Stimulated activated CD4-positive, alpha-beta T cell treated with anti-CD3 and anti-CD28 coated beads, Interleukin-4, amount 100 ng/mL, for 4 hours (primary cell): ENCODE measurements around the gene HSD3B1.
A peak's percentile ranks its signal among the peaks of the same experiment; 100 is the strongest.

Experiments used
- DNase-seq, 2 experiments: peaks; one replicate each; pipeline ENCODE4 v3.0.0-alpha.2; 2020

Gene HSD3B1

DNA sequence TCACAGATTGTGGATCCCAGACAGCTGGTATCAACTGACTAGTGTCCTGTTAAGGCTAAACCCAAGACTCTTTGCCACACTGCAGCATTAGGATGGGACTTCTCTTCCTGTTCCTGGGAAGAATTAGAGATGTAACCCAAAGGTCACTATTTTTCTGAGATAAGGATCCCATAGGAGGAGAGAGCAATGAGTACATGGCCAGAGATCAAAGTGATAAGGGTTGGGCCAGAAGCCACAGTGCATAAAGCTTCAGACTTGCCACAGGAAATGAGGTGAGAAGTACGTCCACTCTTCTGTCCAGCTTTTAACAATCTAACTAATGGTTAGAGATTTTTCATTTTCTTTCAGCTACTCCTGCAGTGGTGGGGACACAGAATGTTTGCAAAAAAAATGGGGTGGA lies at the start of gene HSD3B1:
Gene HSD3B1 (plus strand): TSS at position 270 of the 400 bp plus-strand sequence. CDS start 267 bp downstream, outside the sequence.
- no peak for DNase-seq

DNA sequence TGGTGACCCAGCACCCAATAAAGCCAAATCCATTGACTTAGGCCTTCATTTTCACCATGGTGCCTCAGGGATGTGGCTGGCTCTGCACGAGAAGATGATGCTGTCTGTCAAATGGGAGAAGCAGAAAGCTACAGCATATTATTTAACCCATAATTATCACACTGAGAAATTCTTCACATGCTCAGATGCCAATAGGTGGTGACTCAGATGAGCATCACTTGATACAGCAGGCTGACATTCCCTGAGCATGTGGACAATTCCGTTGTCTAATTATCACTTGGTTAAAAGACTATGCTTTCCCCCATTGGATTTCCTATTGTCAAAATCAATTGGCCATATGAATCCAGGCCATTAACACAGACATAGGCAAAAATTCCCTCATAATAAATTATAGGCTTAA lies 44.0 kb upstream of the HSD3B1 start:
- no peak for DNase-seq

DNA sequence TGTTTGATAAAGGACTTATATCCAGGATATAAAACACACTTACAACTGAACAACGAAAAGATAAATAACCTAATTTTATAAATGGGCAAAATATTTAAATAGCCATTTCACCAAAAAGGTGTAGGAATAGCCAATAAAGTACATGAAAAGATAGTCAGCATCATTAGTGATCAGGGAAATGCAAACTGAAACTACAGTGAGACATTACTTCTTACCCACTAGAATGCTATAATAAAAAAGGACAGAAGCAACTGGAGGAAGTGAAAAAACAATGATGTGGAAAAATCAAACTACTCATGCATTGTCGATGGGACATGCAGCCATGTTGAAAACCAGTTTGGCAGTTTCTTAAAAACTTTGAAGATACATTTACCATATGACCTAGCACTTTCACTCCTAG lies 43.4 kb upstream of the HSD3B1 start:
- no peak for DNase-seq

DNA sequence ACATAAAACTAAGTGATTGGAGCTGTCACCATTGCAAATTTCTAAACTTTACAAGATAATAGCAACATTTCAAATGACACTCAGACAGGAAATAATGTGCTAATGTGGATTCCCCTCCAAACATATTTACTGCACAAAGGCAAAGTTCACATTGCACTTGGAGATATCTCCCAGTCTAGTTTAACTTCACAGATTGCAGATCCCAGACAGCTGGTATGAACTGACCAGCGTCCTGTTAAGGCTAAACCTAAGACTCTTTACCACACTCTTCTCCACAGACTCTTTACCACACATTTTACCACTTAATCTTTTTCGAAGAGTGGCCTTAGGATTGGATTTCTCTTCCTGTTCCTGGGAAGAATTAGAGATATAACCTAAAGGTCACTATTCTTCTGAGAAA lies 40.6 kb upstream of the HSD3B1 start:
- no peak for DNase-seq

DNA sequence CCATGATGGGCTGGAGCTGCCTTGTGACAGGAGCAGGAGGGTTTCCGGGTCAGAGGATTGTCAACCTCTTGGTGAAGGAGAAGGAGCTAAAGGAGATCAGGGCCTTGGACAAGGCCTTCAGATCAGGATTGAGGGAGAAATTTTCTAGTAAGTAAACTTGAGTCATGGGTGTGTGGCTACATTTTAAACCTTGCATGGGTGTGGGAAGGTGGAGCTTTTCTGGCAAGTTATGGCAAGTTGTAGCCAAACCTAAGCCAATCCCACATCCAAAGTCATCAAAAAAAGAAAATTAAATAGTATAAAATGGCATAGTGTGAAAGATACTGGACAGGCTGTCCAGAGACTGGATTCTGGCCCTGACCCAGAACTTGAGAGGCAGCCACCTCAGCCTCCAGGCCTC lies 39.8 kb upstream of the HSD3B1 start:
- DNase-seq: no peak

DNA sequence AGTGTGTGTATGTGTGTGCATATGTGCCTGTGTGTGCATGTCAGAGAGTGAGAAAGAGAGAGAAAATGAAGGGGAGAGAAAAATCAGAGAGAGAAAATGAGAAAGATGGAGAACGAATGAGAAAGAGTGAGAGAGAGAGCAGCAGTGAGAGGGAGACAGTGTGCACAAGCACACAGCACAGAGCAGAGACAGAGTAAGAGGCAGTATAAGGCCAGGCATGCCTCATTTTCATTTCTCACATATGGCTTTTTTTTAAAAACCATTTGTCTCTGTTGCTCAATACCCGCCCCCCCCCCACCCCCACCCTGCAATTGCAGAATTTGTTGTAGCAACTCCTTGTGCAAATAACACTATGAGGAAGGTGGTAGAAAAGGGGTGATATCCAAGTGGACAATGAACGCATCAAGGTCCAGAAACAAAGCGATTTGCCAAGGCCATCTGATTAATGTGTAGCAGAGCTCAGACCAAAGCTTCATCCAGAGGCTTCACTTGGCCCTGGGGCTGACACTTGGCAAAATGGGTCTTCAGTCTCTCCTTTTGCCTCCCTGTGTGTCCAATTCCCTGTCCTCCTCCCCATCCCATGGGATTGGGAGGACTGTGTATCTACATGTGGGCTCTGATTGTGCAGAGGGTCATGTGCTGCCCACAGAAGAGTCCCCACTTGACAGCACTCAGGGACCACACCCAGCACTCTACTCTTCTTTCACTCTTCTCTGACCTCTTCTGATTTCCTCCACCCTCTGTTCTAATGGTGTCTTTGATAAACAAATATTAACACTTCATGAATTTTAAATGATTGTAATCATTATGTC lies 38.9 kb upstream of the HSD3B1 start:
- no peak for DNase-seq

DNA sequence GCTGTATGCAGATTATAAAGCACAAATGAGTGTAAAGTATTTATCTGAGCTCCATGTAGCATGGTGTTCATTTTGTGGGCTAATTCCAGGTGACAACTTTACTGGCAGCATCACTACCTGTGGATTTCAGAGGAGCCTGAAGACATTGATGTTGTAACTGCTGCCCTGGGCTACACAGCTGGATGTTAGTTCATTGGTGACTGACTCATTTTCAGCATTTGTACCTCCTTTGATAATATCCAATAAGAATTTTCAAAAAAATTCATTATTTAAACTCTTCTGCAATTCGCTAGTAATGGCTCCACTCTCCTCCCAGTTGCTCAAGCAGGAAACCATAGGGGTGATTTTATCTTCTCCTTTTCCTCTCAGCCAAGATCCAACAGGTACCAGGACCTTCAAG lies 37.3 kb upstream of the HSD3B1 start:
- DNase-seq: no peak

DNA sequence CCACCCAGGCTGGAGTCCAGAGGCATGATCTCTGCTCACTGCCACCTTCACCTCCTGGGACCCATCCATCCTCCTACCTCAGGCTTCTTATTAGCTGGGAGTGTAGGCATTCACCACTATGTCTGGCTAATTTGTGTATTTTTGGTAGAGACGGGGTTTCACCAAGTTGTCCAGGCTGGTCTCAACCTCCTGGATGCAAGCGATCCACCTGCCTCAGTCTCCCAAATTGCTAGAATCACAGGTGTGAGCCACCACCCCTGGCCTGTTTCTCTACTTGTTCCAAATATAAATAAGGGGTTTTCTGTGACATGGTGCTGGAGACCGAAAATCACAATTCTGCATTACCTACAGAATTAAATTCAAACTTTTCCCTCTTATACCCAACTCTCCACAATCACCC lies 36.6 kb upstream of the HSD3B1 start:
- no peak for DNase-seq

DNA sequence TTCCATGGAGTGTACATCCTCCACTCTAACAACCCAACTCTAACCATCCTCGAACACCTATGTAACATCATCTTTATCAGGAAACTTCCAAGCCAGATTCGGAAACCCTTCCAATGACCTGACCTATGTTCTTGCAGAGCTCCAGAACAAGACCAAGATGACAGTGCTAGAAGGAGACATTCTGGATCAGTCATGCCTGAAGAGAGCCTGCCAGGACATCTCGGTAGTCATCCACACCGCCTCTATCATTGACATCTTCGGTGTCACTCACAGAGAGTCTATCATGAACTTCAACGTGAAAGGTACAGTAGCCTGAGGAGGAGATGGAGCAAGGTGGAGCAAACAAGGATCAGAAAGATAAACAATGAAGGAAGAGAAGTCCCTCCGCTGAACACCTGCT lies 36.1 kb upstream of the HSD3B1 start:
- no peak for DNase-seq

DNA sequence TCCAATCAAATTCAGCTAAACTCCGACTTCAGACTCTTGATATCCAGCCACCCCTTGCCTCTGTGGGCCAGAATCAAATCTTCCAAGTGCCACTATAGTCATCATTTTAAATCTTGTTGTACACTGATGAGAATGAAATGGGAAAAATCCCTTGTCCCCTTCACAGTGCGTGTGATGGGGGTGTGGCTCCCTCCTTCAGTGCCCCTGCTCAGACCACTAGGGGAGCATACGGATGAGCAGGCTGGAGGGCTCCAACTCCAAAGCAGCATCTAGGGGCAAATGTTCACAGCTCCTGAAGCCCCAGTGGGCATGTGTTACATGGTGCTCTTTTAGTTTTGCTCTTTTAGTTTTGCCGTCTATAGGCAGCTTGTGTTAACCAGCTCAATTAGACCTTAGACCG lies 35.4 kb upstream of the HSD3B1 start:
- no peak for DNase-seq

DNA sequence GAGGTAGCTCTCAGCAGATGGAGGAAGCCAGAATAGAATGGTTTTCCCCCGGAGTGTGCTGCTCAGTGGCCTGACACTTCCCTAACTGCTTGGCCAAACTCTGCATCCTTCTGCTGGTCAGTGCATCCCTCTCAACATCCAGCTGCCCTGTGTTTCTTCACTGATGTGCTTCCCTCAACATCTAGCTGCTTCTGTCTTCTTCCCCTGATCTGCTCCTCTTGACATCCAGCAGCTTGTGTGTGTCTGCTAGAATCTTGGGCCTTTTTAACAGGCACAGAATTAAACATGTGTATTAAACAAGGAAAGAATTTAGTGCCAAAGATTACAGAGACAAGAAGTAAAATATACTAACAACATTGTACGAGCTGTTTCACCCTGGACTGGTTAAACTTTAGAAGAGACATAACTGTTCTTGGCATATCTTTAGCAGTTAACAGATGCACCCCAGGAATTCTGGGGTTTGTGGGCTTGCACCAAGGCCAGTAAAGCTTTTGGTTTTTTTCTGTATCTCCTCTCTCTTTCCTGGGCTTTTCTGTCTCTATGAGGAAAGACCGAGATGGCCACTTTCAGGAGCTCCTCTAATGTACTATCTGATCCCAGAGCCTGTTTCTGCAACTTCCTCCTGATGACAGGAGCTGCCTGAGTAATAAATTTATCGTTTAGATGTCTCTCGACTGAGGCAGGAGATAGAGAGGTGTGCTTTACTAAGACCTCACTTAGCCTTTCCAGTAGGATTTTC lies 34.8 kb upstream of the HSD3B1 start:
- no peak for DNase-seq

DNA sequence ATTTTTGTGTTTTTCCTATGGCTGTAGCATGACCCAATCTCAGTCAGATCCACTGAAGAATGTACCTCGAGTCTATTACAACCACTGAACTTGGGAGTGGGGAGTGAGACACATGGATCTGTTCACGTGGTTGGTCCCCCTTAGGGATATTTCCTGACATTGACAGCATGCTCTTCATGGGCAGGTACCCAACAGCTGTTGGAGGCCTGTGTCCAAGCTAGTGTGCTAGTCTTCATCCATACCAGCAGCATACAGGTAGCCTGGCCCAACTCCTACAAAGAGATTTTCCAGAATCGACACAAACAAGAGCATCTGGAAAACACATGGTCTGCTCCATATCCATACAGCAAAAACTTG lies 34.2 kb upstream of the HSD3B1 start:
- no peak for DNase-seq

DNA sequence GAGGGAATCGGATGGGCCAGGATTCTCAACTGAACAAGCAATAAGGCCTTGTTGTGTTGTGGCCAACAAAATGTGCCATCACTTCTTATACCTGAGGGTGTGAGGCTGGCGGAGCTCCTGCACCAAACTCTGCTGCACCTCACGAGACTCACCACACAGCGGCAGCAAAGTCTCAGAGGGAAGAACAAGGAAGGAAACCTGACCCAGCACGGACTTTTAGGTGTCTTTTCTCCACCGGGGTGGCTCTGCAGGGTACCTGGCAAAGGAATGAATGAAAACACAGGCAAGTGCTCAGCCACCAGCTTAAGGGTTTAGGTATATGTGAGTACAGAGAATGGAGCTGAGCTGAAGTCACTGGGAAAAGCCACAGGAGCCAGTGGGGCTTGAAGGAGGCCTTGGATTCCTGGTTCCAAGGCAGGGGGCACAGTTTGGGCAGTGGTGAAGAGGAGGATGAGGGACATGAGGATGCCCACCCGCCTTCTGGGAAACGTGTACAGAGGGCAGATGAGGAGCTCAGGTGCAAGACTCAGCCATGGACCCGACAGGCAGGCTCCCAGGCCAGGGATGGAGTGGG lies 31.1 kb upstream of the HSD3B1 start:
- peak in 1 of 2 experiments; percentile 7 for DNase-seq

DNA sequence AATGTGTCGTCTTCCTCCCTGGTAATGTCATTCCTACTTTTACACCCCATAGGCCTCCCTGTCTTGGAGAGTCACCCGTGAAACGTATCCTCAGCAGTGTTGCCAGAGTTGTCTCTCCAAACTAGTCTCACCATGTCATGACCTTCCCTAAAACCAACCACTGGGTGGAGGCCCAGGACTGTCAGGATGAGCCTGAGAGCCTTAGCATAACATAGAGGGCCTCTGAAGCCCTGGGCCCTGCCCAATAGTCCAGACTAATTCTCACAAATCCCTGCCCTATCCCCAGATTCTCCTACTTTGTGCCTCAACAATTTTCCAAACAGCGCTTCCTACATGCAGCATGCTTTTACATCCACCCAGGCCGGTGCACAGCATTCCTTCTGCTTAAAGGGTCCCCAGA lies 29.3 kb upstream of the HSD3B1 start:
- DNase-seq: no peak

DNA sequence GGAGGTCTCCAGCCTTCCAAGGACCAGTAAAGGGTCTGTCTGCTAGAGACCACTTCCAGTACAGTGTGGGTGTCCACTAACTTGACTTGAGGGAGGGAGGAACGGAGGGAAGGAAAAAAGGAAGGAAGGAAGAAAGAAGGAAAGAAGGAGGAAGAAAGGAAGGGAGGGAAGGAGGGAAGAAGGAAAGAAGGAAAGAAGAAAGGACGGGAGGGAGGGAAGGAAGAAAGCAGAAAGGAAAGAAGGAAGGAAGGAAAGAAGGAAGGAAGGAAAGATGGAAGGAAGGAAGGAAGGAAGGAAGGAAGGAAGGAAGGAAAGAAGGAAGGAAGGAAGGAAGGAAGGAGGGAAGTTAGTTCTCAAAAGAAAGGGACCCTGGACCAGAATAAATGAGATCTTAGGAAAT lies 26.8 kb upstream of the HSD3B1 start:
- DNase-seq: no peak

DNA sequence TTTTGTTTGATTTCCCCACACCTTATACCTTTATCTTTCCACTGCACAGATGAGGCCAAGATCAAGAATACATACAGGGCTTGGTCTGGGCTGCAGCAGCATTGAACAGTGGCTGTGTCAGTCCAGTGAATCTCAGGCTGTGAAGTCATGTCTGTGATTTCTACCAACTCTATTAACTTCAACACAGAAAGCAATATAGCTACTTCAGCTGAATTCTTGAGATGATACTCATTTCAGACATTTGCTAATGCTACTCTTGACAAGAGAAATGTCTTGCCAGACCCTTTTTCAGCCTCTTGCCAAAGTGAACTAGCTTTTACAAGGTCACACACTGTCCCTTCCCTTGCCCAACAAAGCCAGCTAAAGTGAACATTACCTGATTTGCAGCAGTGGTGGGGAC lies 25.1 kb upstream of the HSD3B1 start:
- no peak for DNase-seq

DNA sequence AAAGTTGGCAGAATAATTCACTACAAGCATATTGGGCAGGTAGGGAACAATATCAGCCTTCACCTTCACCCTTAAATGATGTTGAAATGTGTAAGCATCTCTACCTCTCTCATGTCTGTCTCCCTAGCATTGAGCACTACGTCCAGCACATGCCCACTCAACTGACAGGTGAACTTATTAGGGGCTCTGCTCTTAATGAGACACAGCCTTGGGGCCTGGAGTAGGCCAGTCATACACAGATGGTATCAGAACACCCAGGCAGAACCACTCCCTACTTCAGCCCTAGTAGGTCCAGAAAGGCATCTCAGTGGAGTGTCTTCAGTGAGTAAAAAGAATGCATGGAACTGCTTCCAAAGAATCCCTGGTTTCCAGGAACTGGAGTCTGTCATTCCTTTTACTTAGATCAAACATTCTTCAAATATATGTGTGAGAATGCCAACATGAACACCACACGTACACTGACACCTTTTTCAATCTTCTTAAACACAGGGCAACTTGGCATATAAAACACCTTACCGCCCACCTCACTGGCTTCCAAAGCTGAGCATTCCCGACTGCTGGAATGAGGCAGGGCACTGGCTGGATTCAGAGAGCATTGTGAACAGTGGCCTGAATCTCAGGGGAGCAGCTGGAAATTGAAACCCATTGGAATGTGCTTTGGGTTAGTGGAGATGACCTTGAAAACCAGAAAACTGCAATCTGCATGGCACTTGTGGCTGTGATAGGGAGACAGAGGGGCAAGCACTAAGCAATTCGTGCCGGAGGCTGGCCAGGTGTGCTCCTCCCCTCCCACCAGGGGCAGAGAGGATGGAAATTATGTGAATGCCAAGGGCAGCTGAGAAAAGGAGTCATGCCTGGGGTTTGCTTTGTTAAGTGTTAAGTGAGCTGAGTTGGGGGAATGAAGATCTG lies 24.2 kb upstream of the HSD3B1 start:
- no peak for DNase-seq

DNA sequence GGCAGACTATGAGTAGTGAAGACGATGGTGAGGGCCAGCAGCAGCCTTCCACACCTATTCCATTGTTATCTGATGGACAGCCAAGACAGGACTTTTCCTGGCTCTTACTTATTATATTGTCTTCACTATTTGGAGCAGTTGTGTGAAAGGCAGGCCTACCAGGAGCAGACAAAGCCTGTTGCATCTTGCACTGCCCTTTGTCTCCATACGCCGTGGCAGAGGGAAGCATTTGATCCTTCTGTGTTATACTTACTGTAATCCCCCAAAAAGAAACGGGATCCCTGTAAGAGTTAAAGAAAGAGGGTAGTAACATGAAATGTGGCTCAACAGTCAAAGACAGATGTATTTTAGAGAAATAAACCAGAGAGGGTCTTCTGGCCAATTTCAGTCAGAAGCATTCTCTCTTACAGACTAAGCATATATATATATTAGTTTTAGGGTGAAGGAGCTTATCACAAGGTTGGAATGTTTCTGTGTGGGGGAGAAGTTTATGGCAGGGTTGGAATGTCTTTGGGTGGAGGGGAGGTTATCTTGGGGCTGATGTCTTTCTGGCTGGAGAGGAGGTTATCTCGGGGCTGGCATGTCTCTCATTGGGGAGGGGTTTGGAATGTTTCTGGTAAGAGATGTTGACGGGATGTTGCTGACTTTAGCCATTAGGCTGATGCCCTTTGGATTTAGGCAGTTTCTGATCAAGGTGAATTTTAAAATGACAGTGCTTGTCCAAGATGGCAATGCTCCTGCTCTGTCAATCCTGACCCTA lies 23.4 kb upstream of the HSD3B1 start:
- DNase-seq: no peak

DNA sequence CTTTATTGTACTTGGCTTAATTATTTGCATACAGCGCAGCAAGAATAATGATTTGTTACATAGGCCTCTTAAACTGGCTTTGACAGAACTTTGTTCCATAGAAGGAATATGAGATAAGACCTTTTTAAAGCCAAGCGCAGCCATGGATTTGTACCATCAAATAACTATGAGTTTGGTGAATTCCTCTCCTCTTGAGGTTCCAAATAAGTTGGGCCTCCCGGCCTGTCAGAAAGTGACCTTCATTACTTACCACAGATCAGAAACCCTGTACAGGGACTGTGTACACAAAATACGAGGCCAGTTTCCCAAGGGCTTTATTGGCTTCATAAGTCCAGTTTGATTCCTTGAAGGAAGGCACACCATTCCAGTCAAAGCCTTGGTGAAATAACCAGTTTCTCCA lies 21.8 kb upstream of the HSD3B1 start:
- DNase-seq: no peak

DNA sequence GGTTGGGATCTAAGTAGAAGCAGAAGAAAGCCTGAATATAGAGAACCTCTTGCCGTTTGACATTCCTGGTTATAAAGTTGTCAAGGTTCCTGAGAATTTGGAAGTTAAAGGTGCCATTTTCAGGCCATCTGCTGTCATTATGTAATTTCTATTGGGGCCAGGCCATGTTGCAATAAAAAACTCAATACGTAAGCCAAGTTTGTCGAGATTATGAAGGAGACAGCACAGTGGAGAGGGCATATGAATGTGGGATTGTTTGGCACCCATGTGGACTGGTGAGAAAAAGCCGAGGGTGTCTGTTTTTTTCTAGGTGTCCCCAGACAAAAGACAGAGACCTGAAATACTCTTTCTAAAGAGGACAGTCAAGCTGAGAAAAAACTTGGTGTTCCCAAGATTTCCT lies 18.8 kb upstream of the HSD3B1 start:
- no peak for DNase-seq

DNA sequence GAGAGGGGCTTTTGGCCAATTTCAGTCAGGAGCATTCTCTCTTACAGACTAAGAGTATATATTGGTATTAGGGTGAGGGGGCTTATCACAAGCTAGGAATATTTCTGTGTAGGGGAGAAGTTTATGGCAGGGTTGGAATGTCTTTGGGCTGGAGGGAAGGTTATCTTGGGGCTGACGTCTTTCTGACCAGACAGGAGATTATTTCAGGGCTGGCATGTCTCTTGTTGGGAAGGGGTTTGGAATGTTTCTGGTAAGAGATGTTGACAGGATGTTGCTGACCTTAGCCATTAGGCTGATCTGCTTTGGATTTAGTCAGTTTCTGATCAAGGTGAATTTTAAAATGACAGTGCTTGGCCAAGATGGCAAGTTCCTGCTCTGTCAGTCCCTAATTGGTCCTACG lies 17.8 kb upstream of the HSD3B1 start:
- DNase-seq: no peak

DNA sequence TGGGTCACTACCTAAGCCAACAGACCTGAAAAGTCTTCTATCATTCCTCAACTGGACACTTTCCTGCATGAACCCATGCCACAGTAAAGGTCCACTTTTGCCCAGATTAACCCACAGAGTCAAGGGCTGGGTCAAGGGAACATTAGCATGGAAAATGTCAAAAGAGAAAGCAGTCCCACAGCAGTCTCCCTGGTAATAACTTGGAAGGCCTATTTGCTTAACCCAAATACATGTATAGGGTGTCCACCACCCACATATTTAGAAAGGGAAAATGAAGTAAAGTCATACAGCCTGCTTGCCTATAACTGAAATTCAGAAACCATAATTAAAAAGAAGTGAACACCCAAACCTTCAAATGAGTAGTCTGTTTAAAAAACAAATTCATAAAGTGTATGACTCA lies 16.1 kb upstream of the HSD3B1 start:
- no peak for DNase-seq
